Measurements from ENCODE around the gene AHCYL2. TPM values are rescaled to one million over a fixed set of nuclear protein-coding genes. Genes with fewer than 3 reads are reported as not detected.

Gene AHCYL2
- total RNA-seq, 3 donors from 2014 or later (not counting 1 experiment from before 2014, with no cell fraction given), result 11.6 to 15.2 (median 14.5) TPM

DNA sequence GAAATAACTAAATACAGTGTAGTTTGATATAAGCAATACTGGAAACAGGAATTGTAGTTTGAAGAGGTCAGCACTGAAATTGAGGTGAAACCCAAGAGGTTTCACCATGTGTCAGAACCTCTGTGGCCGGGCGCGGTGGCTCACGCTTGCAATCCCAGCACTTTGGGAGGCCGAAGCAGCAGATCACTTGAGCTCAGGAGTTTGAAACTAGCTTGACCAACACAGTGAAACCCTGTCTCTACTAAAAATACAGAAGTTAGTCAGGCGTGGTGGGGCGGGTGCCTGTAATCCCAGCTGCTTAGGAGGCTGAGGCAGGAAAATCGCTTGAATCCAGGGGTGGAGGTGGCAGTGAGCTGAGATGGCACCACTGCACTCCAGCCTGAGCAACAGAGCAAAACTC is 13.7 kb downstream of the AHCYL2 start:
- peaks cover 0 to 28% of the 10 kb centered on the region in 2 donors for H3K4me1 Mint-ChIP-seq

GRCh38 chr7:129240119-129240820 is 15.4 kb downstream of the AHCYL2 start:
- intact Hi-C loops (cut with micrococcal nuclease), result no loop called here
- Histone ChIP-seq H3K27ac (ENCODE audit: low read length) (no peak overlapping the region), H3K36me3 (ENCODE audit: control insufficient read depth, insufficient read depth, low read length) (no peaks in the 10 kb centered on the region), H3K9me3 (ENCODE audit: control insufficient read depth, insufficient read depth, low read length) (no peaks in the 10 kb centered on the region), H3K4me1 (ENCODE audit: control insufficient read depth, insufficient read depth, low read length) (no peaks in the 10 kb centered on the region), H3K4me3 (ENCODE audit: low read length) (no peak overlapping the region), H3K27me3 (ENCODE audit: control insufficient read depth, insufficient read depth, low read length) (no peaks in the 10 kb centered on the region)
- H3K4me3 Mint-ChIP-seq, result no peak overlapping the region
- no peaks in the 10 kb centered on the region for H3K9me3 Mint-ChIP-seq
- TF ChIP-seq CTCF (IDR thresholded peaks at IDR 0.05), result no peak
- DNase-seq (no peak), ATAC-seq (no peak)
- WGBS (ENCODE audit: insufficient coverage), result 96% methylated on average over 10 of the region's 10 CpGs
- H3K36me3 Mint-ChIP-seq, result no peaks in the 10 kb centered on the region
- H3K27me3 Mint-ChIP-seq (ENCODE audit: low read depth in 2 of 2), result no peaks in the 10 kb centered on the region
- H3K27ac Mint-ChIP-seq, result no peak overlapping the region
- H3K4me1 Mint-ChIP-seq, result peaks cover 0 to 14% of the 10 kb centered on the region in 2 donors

More for the DNA sequence above, 13.7 kb downstream of the AHCYL2 start:
- Mint-ChIP-seq H3K27ac (no peak overlapping the region), H3K36me3 (no peaks in the 10 kb centered on the region), H3K9me3 (no peaks in the 10 kb centered on the region), H3K4me3 (no peak overlapping the region), H3K27me3 (ENCODE audit: low read depth in 2 of 2) (no peaks in the 10 kb centered on the region)
- Histone ChIP-seq H3K27ac (ENCODE audit: low read length) (no peak overlapping the region), H3K27me3 (ENCODE audit: control insufficient read depth, insufficient read depth, low read length) (no peaks in the 10 kb centered on the region), H3K36me3 (ENCODE audit: control insufficient read depth, insufficient read depth, low read length) (no peaks in the 10 kb centered on the region), H3K4me3 (ENCODE audit: low read length) (no peak overlapping the region), H3K9me3 (ENCODE audit: control insufficient read depth, insufficient read depth, low read length) (no peaks in the 10 kb centered on the region), H3K4me1 (ENCODE audit: control insufficient read depth, insufficient read depth, low read length) (no peaks in the 10 kb centered on the region)
- ATAC-seq (no peak), DNase-seq (no peak)
- TF ChIP-seq CTCF (IDR thresholded peaks at IDR 0.05), result no peak
- 85% methylated on average over 8 of the region's 8 CpGs for WGBS (ENCODE audit: insufficient coverage)
- intact Hi-C loops (cut with micrococcal nuclease), result no loop called here

DNA sequence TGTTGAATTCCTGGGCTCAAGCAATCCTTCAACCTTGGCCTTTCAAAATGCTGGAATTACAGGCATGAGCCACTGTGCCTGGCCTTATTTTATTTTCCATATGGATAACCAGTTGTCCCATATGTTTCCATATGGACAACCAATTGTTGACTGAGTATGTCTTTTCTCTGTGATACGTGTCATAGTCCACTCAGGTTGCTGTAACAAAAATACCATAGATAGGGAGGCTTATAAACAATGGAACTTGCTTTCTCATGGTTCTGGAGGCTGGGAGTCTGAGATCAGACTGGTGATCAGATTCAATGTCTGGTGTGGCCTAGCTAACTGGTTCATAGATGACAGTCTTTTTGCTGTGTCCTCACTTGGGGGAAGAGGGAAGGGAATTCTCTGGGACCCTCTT is 19.4 kb downstream of the AHCYL2 start:
- H3K27ac Mint-ChIP-seq, result no peak overlapping the region
- WGBS (ENCODE audit: insufficient coverage), result 100% methylated on average over 1 of the region's 1 CpG
- intact Hi-C loops (cut with micrococcal nuclease), result no loop called here

More for the DNA sequence above, 19.4 kb downstream of the AHCYL2 start:
- Mint-ChIP-seq H3K4me1 (peaks cover 0 to 13% of the 10 kb centered on the region in 2 donors), H3K4me3 (no peak overlapping the region), H3K9me3 (peaks cover 0 to 2% of the 10 kb centered on the region in 2 donors), H3K27me3 (ENCODE audit: low read depth in 2 of 2) (no peaks in the 10 kb centered on the region), H3K36me3 (no peaks in the 10 kb centered on the region)
- Histone ChIP-seq H3K36me3 (ENCODE audit: control insufficient read depth, insufficient read depth, low read length) (no peaks in the 10 kb centered on the region), H3K27ac (ENCODE audit: low read length) (no peak overlapping the region), H3K9me3 (ENCODE audit: control insufficient read depth, insufficient read depth, low read length) (no peaks in the 10 kb centered on the region), H3K4me1 (ENCODE audit: control insufficient read depth, insufficient read depth, low read length) (no peaks in the 10 kb centered on the region), H3K27me3 (ENCODE audit: control insufficient read depth, insufficient read depth, low read length) (no peaks in the 10 kb centered on the region), H3K4me3 (ENCODE audit: low read length) (no peak overlapping the region)
- ATAC-seq (no peak), DNase-seq (no peak)
- TF ChIP-seq CTCF (IDR thresholded peaks at IDR 0.05), result no peak

All from natural killer cell (primary cell).